A673 (cell line): ENCODE results near the gene SNX27. TPM values are rescaled to one million over a fixed set of nuclear protein-coding genes. Genes with fewer than 3 reads are reported as not detected.

Experiments
- BruUV-seq: library from RNA; stranded (reverse); fragments of 400-500 nt; replicated peaks from 2 replicates; lab custom pipeline; 2021; lab: Mats Ljungman, UMichigan
- CTCF ChIA-PET: fragments of 300-600 bp; sonication (Branson Sonifier 250); formaldehyde crosslinking; loops from one replicate; lab custom pipeline; 2022; ENCODE audit warnings: antibody characterized with exemption; lab: Charles Lee
- POLR2A ChIA-PET: fragments of 300-600 bp; sonication (Branson Sonifier 250); formaldehyde crosslinking; loops from one replicate; lab custom pipeline; 2022; ENCODE audit warnings: antibody characterized with exemption; ENCODE audit not compliant: low non-redundant PET; lab: Charles Lee
- DNase-seq: peaks from one replicate; pipeline ENCODE4 v3.0.0-alpha.2; 2015; ENCODE audit warnings: low spot score
- H3K27ac ChIP-seq: fragments of 200-600 bp; sonication (generic); 2 replicates; pipeline ENCODE4 v1.5.1; 2016; ENCODE audit warnings: mixed run types, low read depth, mild to moderate bottlenecking, mixed read lengths, antibody characterized with exemption, low read length; ENCODE audit not compliant: poor library complexity, severe bottlenecking
- H3K27me3 ChIP-seq: fragments of 200-600 bp; sonication (generic); replicated peaks from 2 replicates; pipeline ENCODE4 v1.6.1; 2017; ENCODE audit warnings: mixed run types, low read depth, mild to moderate bottlenecking, mixed read lengths, antibody characterized with exemption, low read length; ENCODE audit not compliant: insufficient read depth, poor library complexity
- H3K36me3 ChIP-seq: fragments of 200-600 bp; sonication (generic); 2 replicates; pipeline ENCODE4 v1.6.1; 2016; ENCODE audit warnings: mixed run types, mild to moderate bottlenecking, mixed read lengths, antibody characterized with exemption, low read length; ENCODE audit not compliant: insufficient read depth, poor library complexity, severe bottlenecking
- H3K4me1 ChIP-seq: fragments of 200-600 bp; sonication (generic); 2 replicates; pipeline ENCODE4 v1.6.1; 2017; ENCODE audit warnings: mixed run types, mild to moderate bottlenecking, mixed read lengths, antibody characterized with exemption, low read length; ENCODE audit not compliant: insufficient read depth, poor library complexity, severe bottlenecking
- H3K4me3 ChIP-seq: fragments of 200-600 bp; sonication (generic); 2 replicates; pipeline ENCODE4 v1.5.1; 2016; ENCODE audit warnings: low read depth, mixed run types, mild to moderate bottlenecking, mixed read lengths, low read length; ENCODE audit not compliant: poor library complexity, severe bottlenecking
- H3K9me3 ChIP-seq: fragments of 200-600 bp; sonication (generic); 2 replicates; pipeline ENCODE4 v1.6.1; 2016; ENCODE audit warnings: mixed run types, low read depth, mild to moderate bottlenecking, mixed read lengths, antibody characterized with exemption, low read length; ENCODE audit not compliant: poor library complexity, severe bottlenecking
- CTCF ChIP-seq: fragments of 300-800, 200-600 bp; sonication (generic); conservative IDR thresholded peaks from 2 replicates; pipeline ENCODE4 v1.5.1; 2017; ENCODE audit warnings: low read depth, mild to moderate bottlenecking, antibody characterized with exemption, low read length, moderate library complexity, mixed read lengths
- EZH2 ChIP-seq: fragments of 200-600 bp; sonication (generic); IDR thresholded peaks from 2 replicates; pipeline ENCODE4 v1.6.1; 2017; ENCODE audit warnings: borderline replicate concordance, low read depth, mild to moderate bottlenecking, mixed read lengths, antibody characterized with exemption, low read length; ENCODE audit not compliant: poor library complexity, severe bottlenecking
- intact Hi-C: fragments of 100-400 bp; cut with micrococcal nuclease; formaldehyde crosslinking; loops from one replicate; pipeline ENCODE4 v1.10.0; 2022; ENCODE audit not compliant: unreplicated experiment
- total RNA-seq: library from RNA; stranded (reverse); gene quantifications from 2 replicates; pipeline ENCODE4 v1.2.3, GENCODE V29; 2021

The SNX27 gene
- total RNA-seq, 1 experiment from 2014 or later: 45.9 TPM

GRCh38 chr1:151701515-151701914 is 89.7 kb downstream of the SNX27 start:
- peaks cover 15% of the 10 kb centered on the region for H3K36me3 ChIP-seq
- H3K4me1 ChIP-seq: no peaks in the 10 kb centered on the region
- no peak for DNase-seq
- ChIA-PET CTCF (no interaction called here), POLR2A (no interaction called here)
- intact Hi-C loops: no loop called here
- H3K4me3 ChIP-seq: no peak overlapping the region
- TF ChIP-seq CTCF (no peak), EZH2 (no peak)
- BruUV-seq: no TSS peak
- H3K27ac ChIP-seq: no peak overlapping the region
- no peaks in the 10 kb centered on the region for H3K9me3 ChIP-seq
- H3K27me3 ChIP-seq: no peaks in the 10 kb centered on the region

- no peak for TF ChIP-seq EZH2
- no peak for TF ChIP-seq CTCF
- Histone ChIP-seq H3K9me3 (no peaks in the 10 kb centered on the region), H3K4me3 (no peak overlapping the region), H3K4me1 (no peaks in the 10 kb centered on the region), H3K36me3 (peaks cover 7% of the 10 kb centered on the region), H3K27ac (no peak overlapping the region), H3K27me3 (no peaks in the 10 kb centered on the region)
- intact Hi-C loops: no loop called here
- BruUV-seq: no TSS peak
- ChIA-PET POLR2A (no interaction called here), CTCF (no interaction called here)
- no peak for DNase-seq
Measured at GRCh38 chr1:151702936-151703335, 91.1 kb downstream of the SNX27 start.

- ChIA-PET POLR2A (no interaction called here), CTCF (no interaction called here)
- TF ChIP-seq EZH2: no peak
- no peak overlapping the region for H3K4me3 ChIP-seq
- H3K36me3 ChIP-seq: peaks cover 4% of the 10 kb centered on the region
- no peaks in the 10 kb centered on the region for H3K27me3 ChIP-seq
- H3K9me3 ChIP-seq: no peaks in the 10 kb centered on the region
- intact Hi-C loops: no loop called here
- no TSS peak for BruUV-seq
- H3K4me1 ChIP-seq: no peaks in the 10 kb centered on the region
- DNase-seq: no peak
- no peak overlapping the region for H3K27ac ChIP-seq
Measured at GRCh38 chr1:151703813-151704212, 92.0 kb downstream of the SNX27 start.

- ChIA-PET POLR2A (no interaction called here), CTCF (no interaction called here)
- Histone ChIP-seq H3K4me3 (no peak overlapping the region), H3K27ac (no peak overlapping the region), H3K36me3 (peaks cover 4% of the 10 kb centered on the region), H3K9me3 (no peaks in the 10 kb centered on the region), H3K4me1 (no peaks in the 10 kb centered on the region), H3K27me3 (no peaks in the 10 kb centered on the region)
- no TSS peak for BruUV-seq
- TF ChIP-seq EZH2 (no peak), CTCF (no peak)
- intact Hi-C loops: no loop called here
- no peak for DNase-seq
Measured at GRCh38 chr1:151704246-151704645, 92.4 kb downstream of the SNX27 start.
